MM.1S (cell line): ENCODE measurements around the gene DBP.
A peak's percentile ranks its signal among the peaks of the same experiment; 100 is the strongest.
"Not testable (repeated sequence)": the region's sequence is repeated elsewhere in the genome, so short reads cannot be mapped to it uniquely, and the experiment has no call there.

ENCODE experiments used
- DNase-seq: peaks from one replicate; pipeline ENCODE4 v3.0.0-alpha.2; 2015
- H2AFZ ChIP-seq: fragments of 300-600 bp; sonication (generic); 2 replicates; pipeline ENCODE4 v1.6.0; 2016; ENCODE audit warnings: antibody characterized with exemption, low read length
- H3F3A ChIP-seq: fragments of 300-600 bp; sonication (generic); 2 replicates; pipeline ENCODE4 v1.6.1; 2016; ENCODE audit warnings: mild to moderate bottlenecking, antibody characterized with exemption, low read length, moderate library complexity, mixed read lengths; ENCODE audit not compliant: insufficient read depth
- H3K27ac ChIP-seq: fragments of 300-600 bp; sonication (generic); 2 replicates; pipeline ENCODE4 v1.5.1; 2016; ENCODE audit warnings: mild to moderate bottlenecking, low read length
- H3K27me3 ChIP-seq: fragments of 300-600 bp; sonication (generic); replicated peaks from 2 replicates; pipeline ENCODE4 v1.6.0; 2016; ENCODE audit warnings: low read length; ENCODE audit not compliant: insufficient read depth
- H3K36me3 ChIP-seq: fragments of 300-600 bp; sonication (generic); replicated peaks from 2 replicates; pipeline ENCODE4 v1.6.1; 2016; ENCODE audit warnings: mild to moderate bottlenecking, low read length, mixed read lengths; ENCODE audit not compliant: insufficient read depth
- H3K4me1 ChIP-seq: fragments of 300-600 bp; sonication (generic); 2 replicates; pipeline ENCODE4 v1.6.1; 2016; ENCODE audit warnings: low read length, mixed read lengths
- H3K4me2 ChIP-seq: fragments of 300-600 bp; sonication (generic); 2 replicates; pipeline ENCODE4 v1.6.0; 2016; ENCODE audit warnings: low read depth, low read length
- H3K4me3 ChIP-seq: fragments of 300-600 bp; sonication (generic); 2 replicates; pipeline ENCODE4 v1.5.1; 2016; ENCODE audit warnings: low read length, mixed read lengths
- H3K79me2 ChIP-seq: fragments of 300-600 bp; sonication (generic); 2 replicates; pipeline ENCODE4 v1.6.1; 2016; ENCODE audit warnings: mixed run types, low read length, mixed read lengths
- H3K9ac ChIP-seq: fragments of 300-600 bp; sonication (generic); 2 replicates; pipeline ENCODE4 v1.6.1; 2016; ENCODE audit warnings: low read length, mixed read lengths
- H3K9me2 ChIP-seq: fragments of 300-600 bp; sonication (generic); replicated peaks from 2 replicates; pipeline ENCODE4 v1.6.1; 2016; ENCODE audit warnings: mild to moderate bottlenecking, low read length, mixed read lengths; ENCODE audit not compliant: insufficient read depth
- H3K9me3 ChIP-seq: fragments of 300-600 bp; sonication (generic); replicated peaks from 2 replicates; pipeline ENCODE4 v1.6.1; 2016; ENCODE audit warnings: mild to moderate bottlenecking, low read length, mixed read lengths; ENCODE audit not compliant: insufficient read depth
- H4K20me1 ChIP-seq: fragments of 300-600 bp; sonication (generic); 2 replicates; pipeline ENCODE4 v1.6.1; 2016; ENCODE audit warnings: mild to moderate bottlenecking, low read length, moderate library complexity, mixed read lengths; ENCODE audit not compliant: insufficient read depth
- EZH2 ChIP-seq: fragments of 300-600 bp; sonication (generic); optimal IDR thresholded peaks from 2 replicates; pipeline ENCODE3; 2017; ENCODE audit warnings: low read depth, mild to moderate bottlenecking, antibody characterized with exemption, low read length, mixed read lengths
- EZH2phosphoT487 ChIP-seq: fragments of 300-600 bp; sonication (generic); IDR thresholded peaks from 2 replicates; pipeline ENCODE4 v1.6.1; 2018; ENCODE audit warnings: antibody characterized with exemption, low read length
- TF ChIP-seq, protein P1 (sequence below): fragments of 300-600 bp; sonication (generic); IDR thresholded peaks from 2 replicates; pipeline ENCODE4 v1.5.1; 2016; ENCODE audit warnings: antibody characterized with exemption, low read length, mixed read lengths

The DBP gene, protein sequence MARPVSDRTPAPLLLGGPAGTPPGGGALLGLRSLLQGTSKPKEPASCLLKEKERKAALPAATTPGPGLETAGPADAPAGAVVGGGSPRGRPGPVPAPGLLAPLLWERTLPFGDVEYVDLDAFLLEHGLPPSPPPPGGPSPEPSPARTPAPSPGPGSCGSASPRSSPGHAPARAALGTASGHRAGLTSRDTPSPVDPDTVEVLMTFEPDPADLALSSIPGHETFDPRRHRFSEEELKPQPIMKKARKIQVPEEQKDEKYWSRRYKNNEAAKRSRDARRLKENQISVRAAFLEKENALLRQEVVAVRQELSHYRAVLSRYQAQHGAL

DNA sequence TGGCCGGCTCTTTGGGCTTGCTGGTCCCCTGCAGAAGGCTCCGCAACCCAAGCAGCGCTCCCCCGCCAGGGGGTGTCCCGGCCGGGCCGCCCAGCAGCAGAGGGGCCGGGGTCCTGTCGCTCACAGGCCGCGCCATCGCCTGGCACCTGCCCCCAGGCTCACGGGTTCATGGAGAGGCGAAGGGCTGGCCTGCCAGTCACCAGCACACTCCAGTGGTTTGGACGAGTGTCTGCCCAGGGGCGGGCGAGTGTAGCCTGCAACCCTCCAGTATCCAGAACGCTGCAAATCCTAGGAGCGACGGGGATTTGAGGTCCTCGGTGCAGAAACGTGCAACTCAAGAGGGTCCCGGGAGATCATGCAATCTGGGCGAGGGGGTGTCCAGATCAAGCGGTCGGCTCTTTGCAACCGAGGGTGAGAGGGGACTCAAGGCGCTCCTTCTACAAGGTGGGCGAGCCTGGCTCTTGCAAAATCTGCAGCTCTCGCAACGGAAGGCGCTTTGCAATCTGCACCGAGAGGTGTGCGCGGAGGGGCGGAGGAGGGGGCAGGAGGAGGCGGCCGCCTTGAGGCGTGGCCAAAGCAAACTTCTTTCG, at the start of gene DBP:
Gene DBP (minus strand): TSS at position 521 of the 590 bp plus-strand sequence. CDS start 385 bp downstream, at position 136.
- no peaks in the 10 kb centered on the region for H3K9me3 ChIP-seq
- H4K20me1 ChIP-seq: no peaks in the 10 kb centered on the region
- peak within 1 kb of the TSS; percentile 72 for H3K4me3 ChIP-seq
- H3K9ac ChIP-seq: peak within 1 kb of the TSS; percentile 75
- H3K27me3 ChIP-seq: peaks cover 8% of the 10 kb centered on the region
- peak within 1 kb of the TSS; percentile 95 for H3K4me2 ChIP-seq
- TF ChIP-seq EZH2: no peak
- TF ChIP-seq, protein P1, sequence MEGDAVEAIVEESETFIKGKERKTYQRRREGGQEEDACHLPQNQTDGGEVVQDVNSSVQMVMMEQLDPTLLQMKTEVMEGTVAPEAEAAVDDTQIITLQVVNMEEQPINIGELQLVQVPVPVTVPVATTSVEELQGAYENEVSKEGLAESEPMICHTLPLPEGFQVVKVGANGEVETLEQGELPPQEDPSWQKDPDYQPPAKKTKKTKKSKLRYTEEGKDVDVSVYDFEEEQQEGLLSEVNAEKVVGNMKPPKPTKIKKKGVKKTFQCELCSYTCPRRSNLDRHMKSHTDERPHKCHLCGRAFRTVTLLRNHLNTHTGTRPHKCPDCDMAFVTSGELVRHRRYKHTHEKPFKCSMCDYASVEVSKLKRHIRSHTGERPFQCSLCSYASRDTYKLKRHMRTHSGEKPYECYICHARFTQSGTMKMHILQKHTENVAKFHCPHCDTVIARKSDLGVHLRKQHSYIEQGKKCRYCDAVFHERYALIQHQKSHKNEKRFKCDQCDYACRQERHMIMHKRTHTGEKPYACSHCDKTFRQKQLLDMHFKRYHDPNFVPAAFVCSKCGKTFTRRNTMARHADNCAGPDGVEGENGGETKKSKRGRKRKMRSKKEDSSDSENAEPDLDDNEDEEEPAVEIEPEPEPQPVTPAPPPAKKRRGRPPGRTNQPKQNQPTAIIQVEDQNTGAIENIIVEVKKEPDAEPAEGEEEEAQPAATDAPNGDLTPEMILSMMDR: peak; percentile 14
- H3K79me2 ChIP-seq: no peaks in the 10 kb centered on the region
- H3K36me3 ChIP-seq: no peaks in the 10 kb centered on the region
- peaks cover 32% of the 10 kb centered on the region for H3K4me1 ChIP-seq
- DNase-seq: no peak
- H3K9me2 ChIP-seq: no peaks in the 10 kb centered on the region
- peak within 1 kb of the TSS; percentile 84 for H2AFZ ChIP-seq
- peaks cover 30% of the 10 kb centered on the region for H3F3A ChIP-seq
- H3K27ac ChIP-seq: peak within 1 kb of the TSS; percentile 91

DNA sequence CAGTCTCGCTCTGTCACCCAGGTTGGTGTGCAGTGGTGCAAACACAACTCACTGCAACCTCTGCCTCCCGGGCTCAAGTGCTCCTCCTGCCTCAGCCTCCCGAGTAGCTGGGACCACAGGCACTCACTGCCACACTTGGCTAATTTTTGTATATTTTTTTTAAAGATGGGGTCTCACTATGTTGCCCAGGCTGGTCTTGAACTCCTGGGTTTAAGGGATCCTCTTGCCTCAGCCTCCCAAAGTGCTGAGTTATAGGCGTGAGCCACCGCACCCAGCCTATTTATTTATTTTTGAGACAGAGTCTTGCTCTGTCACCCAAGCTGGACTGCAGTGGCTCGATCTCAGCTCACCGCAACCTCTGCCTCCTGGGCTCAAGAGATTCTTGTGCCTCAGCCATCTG, 49.5 kb upstream of the DBP start:
- not testable (repeated sequence) for H3K4me2 ChIP-seq, H3K36me3 ChIP-seq, H3K27ac ChIP-seq, H3K9ac ChIP-seq, H3F3A ChIP-seq, H3K79me2 ChIP-seq, H2AFZ ChIP-seq, H3K4me3 ChIP-seq, H3K9me3 ChIP-seq, H3K9me2 ChIP-seq, DNase-seq, H3K4me1 ChIP-seq, H4K20me1 ChIP-seq
- peaks cover 89% of the 10 kb centered on the region for H3K27me3 ChIP-seq

DNA sequence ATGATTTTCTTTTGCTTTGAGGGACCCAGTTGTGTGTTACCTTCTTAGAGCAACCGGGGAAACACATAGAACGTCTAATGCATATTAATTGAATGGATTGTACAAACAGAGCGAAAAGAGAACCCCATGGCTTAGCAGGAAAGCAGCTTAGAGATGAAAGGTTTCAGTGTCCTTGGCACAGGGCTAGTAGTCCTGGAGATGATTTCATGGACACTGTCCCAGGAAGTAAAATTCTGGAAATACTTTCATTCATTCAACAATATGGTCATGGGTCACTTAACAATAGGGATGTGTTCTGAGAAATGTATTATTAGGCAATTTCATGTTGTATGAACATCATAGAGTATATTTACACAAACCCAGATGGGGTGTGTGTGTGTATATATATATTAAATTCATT, 48.9 kb upstream of the DBP start:
- H3K36me3 ChIP-seq: no peaks in the 10 kb centered on the region
- no peak overlapping the region for H3K27ac ChIP-seq
- H3K9me3 ChIP-seq: no peaks in the 10 kb centered on the region
- H3F3A ChIP-seq: no peaks in the 10 kb centered on the region
- no peak overlapping the region for H3K4me2 ChIP-seq
- no peaks in the 10 kb centered on the region for H3K4me1 ChIP-seq
- no peak overlapping the region for H2AFZ ChIP-seq
- no peaks in the 10 kb centered on the region for H3K9me2 ChIP-seq
- H3K79me2 ChIP-seq: no peaks in the 10 kb centered on the region
- H3K4me3 ChIP-seq: no peak overlapping the region
- no peaks in the 10 kb centered on the region for H4K20me1 ChIP-seq
- no peak for DNase-seq
- TF ChIP-seq EZH2phosphoT487 (no peak), EZH2 (no peak)
- TF ChIP-seq, protein P1: no peak
- no peak overlapping the region for H3K9ac ChIP-seq
- H3K27me3 ChIP-seq: peaks cover 91% of the 10 kb centered on the region

DNA sequence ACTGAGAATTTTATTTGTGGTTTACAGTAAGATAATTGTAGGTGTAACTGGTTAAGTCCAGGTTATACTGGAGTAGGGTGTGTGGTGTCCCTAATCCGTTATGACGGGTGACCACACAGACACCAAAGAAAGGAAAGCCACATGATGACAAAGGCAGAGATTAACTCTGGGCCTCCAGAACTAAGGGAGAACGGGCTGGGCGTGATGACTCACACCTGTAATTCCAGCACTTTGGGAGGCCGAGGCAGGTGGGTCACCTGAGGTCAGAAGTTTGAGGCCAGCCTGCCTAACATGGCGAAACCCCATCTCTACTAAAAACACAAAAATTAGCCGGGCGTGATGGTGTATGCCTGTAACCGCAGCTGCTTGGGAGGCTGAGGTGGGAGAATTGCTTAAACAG, 48.4 kb upstream of the DBP start:
- Histone ChIP-seq H3K4me3 (no peak overlapping the region), H3K4me1 (no peaks in the 10 kb centered on the region), H3K27ac (no peak overlapping the region), H3K36me3 (no peaks in the 10 kb centered on the region), H3F3A (no peaks in the 10 kb centered on the region), H3K27me3 (peaks cover 93% of the 10 kb centered on the region), H3K9ac (no peak overlapping the region), H3K9me2 (no peaks in the 10 kb centered on the region), H2AFZ (no peak overlapping the region), H3K79me2 (no peaks in the 10 kb centered on the region), H3K9me3 (no peaks in the 10 kb centered on the region), H4K20me1 (no peaks in the 10 kb centered on the region), H3K4me2 (no peak overlapping the region)
- no peak for TF ChIP-seq EZH2
- no peak for TF ChIP-seq EZH2phosphoT487
- TF ChIP-seq, protein P1: no peak
- DNase-seq: no peak
